SK-N-SH treated with all-trans-retinoic acid at 6 μM for 48 hours (cell line): ENCODE measurements around the gene TNS1.

Experiments used
- ATAC-seq: fragments of 200-7000 bp; cut with Tn5 transposase; 3 replicates; pipeline ENCODE4 v1.9.1; 2020; ENCODE audit warnings: mild to moderate bottlenecking, moderate library complexity
- ARNTL ChIP-seq: fragments of 450-650 bp; formaldehyde crosslinking; IDR thresholded peaks from 2 replicates; pipeline ENCODE4 v1.5.0; 2020; ENCODE audit warnings: low read depth, mild to moderate bottlenecking, moderate library complexity, borderline replicate concordance
- BACH2 ChIP-seq: fragments of 250-450 bp; sonication (Bioruptor Pico); IDR thresholded peaks from 2 replicates; pipeline ENCODE4 v1.9.0; 2021; ENCODE audit warnings: mild to moderate bottlenecking, borderline replicate concordance
- CREB5 ChIP-seq: fragments of 250-450 bp; sonication (Bioruptor Pico); IDR thresholded peaks from 2 replicates; pipeline ENCODE4 v1.5.1; 2020; ENCODE audit warnings: low read depth, mild to moderate bottlenecking, moderate library complexity
- CSDC2 ChIP-seq: fragments of 250-450 bp; sonication (Bioruptor Pico); IDR thresholded peaks from 2 replicates; pipeline ENCODE4 v1.5.0; 2020; ENCODE audit warnings: mild to moderate bottlenecking, moderate library complexity
- CSRNP3 ChIP-seq: fragments of 250-450 bp; sonication (Bioruptor Pico); IDR thresholded peaks from 2 replicates; pipeline ENCODE4 v1.5.1; 2021; ENCODE audit warnings: mild to moderate bottlenecking, moderate library complexity
- ESRRG ChIP-seq: fragments of 250-450 bp; sonication (Bioruptor Pico); IDR thresholded peaks from 2 replicates; pipeline ENCODE4 v1.6.1; 2021; ENCODE audit warnings: mild to moderate bottlenecking
- ISL1 ChIP-seq: fragments of 250-450 bp; sonication (Bioruptor Pico); IDR thresholded peaks from 2 replicates; pipeline ENCODE4 v2.1.2; 2022; ENCODE audit warnings: mild to moderate bottlenecking, moderate library complexity
- OSR1 ChIP-seq: fragments of 250-450 bp; sonication (Bioruptor Pico); IDR thresholded peaks from 2 replicates; pipeline ENCODE4 v1.8.0; 2022; ENCODE audit warnings: moderate library complexity, mild to moderate bottlenecking, inconsistent platforms
- PATZ1 ChIP-seq: fragments of 250-450 bp; sonication (Bioruptor Pico); IDR thresholded peaks from 2 replicates; pipeline ENCODE4 v1.8.0; 2020; ENCODE audit warnings: mild to moderate bottlenecking, moderate library complexity, borderline replicate concordance
- POU6F1 ChIP-seq: fragments of 250-450 bp; sonication (Bioruptor Pico); IDR thresholded peaks from 2 replicates; pipeline ENCODE4 v1.8.0; 2021; ENCODE audit warnings: low read depth, mild to moderate bottlenecking, moderate library complexity, borderline replicate concordance
- RARB ChIP-seq: fragments of 250-450 bp; sonication (Bioruptor Pico); IDR thresholded peaks from 2 replicates; pipeline ENCODE4 v1.8.0; 2021; ENCODE audit warnings: mild to moderate bottlenecking, moderate library complexity
- SNAI2 ChIP-seq: fragments of 250-450 bp; sonication (Bioruptor Pico); IDR thresholded peaks from 2 replicates; pipeline ENCODE4 v1.5.0; 2020; ENCODE audit warnings: mild to moderate bottlenecking, moderate library complexity
- TCF4 ChIP-seq: fragments of 250-450 bp; sonication (Bioruptor Pico); IDR thresholded peaks from 2 replicates; pipeline ENCODE4 v1.8.0; 2021; ENCODE audit warnings: mild to moderate bottlenecking, moderate library complexity, borderline replicate concordance
- TOX ChIP-seq: fragments of 250-450 bp; sonication (Bioruptor Pico); IDR thresholded peaks from 2 replicates; pipeline ENCODE4 v1.8.0; 2021; ENCODE audit warnings: mild to moderate bottlenecking, moderate library complexity, borderline replicate concordance
- TSHZ2 ChIP-seq: fragments of 250-450 bp; sonication (Bioruptor Pico); IDR thresholded peaks from 2 replicates; pipeline ENCODE4 v1.5.0; 2020; ENCODE audit warnings: mild to moderate bottlenecking, moderate library complexity
- ZC3H10 ChIP-seq: fragments of 250-450 bp; sonication (Bioruptor Pico); IDR thresholded peaks from 2 replicates; pipeline ENCODE4 v1.5.1; 2021; ENCODE audit warnings: mild to moderate bottlenecking, moderate library complexity
- ZFP3 ChIP-seq: fragments of 250-450 bp; sonication (Bioruptor Pico); IDR thresholded peaks from 2 replicates; pipeline ENCODE4 v1.5.0; 2020; ENCODE audit warnings: mild to moderate bottlenecking, moderate library complexity
- ZNF565 ChIP-seq: fragments of 450-650 bp; formaldehyde crosslinking; conservative IDR thresholded peaks from 2 replicates; pipeline ENCODE4 v1.5.0; 2020; ENCODE audit warnings: low read depth, mild to moderate bottlenecking, moderate library complexity
- ZNF70 ChIP-seq: fragments of 450-650 bp; formaldehyde crosslinking; IDR thresholded peaks from 2 replicates; pipeline ENCODE4 v1.5.0; 2020; ENCODE audit warnings: mild to moderate bottlenecking, moderate library complexity
- ZNF8 ChIP-seq: fragments of 450-650 bp; formaldehyde crosslinking; IDR thresholded peaks from 2 replicates; pipeline ENCODE4 v1.5.0; 2020; ENCODE audit warnings: mild to moderate bottlenecking, moderate library complexity

TNS1 gene

GRCh38 chr2:218010984-218011652 lies 8.3 kb upstream of the TNS1 start:
- TF ChIP-seq ISL1 (CRISPR knock-in tag) (no peak), OSR1 (no peak), ZNF565 (CRISPR knock-in tag) (no peak), ZNF8 (CRISPR knock-in tag) (no peak), BACH2 (CRISPR knock-in tag) (no peak), ZNF70 (CRISPR knock-in tag) (no peak)
- peak; percentile 6; the same call in 2 of the 3 replicates for ATAC-seq

GRCh38 chr2:218010140-218010983 lies 7.6 kb upstream of the TNS1 start:
- TF ChIP-seq RARB (CRISPR knock-in tag) (no peak), TSHZ2 (CRISPR knock-in tag) (0 out of 2 replicates have a peak, but pooled peaks have one; percentile 9)
- peak; percentile 76 for ATAC-seq

GRCh38 chr2:218009765-218010139 lies 7.0 kb upstream of the TNS1 start:
- TF ChIP-seq PATZ1 (CRISPR knock-in tag), result no peak
- TF ChIP-seq BACH2 (CRISPR knock-in tag), result no peak
- no peak for TF ChIP-seq SNAI2 (CRISPR knock-in tag)
- TF ChIP-seq ZNF8 (CRISPR knock-in tag), result no peak
- TF ChIP-seq POU6F1 (CRISPR knock-in tag), result no peak
- no peak for TF ChIP-seq ZC3H10
- no peak for TF ChIP-seq ESRRG (CRISPR knock-in tag)
- TF ChIP-seq ISL1 (CRISPR knock-in tag), result no peak
- TF ChIP-seq TCF4 (CRISPR knock-in tag), result no peak
- no peak for TF ChIP-seq ZNF565 (CRISPR knock-in tag)
- no peak for TF ChIP-seq CREB5
- no peak for TF ChIP-seq CSDC2 (CRISPR knock-in tag)
- TF ChIP-seq RARB (CRISPR knock-in tag), result no peak
- no peak for TF ChIP-seq ZFP3 (CRISPR knock-in tag)
- TF ChIP-seq ARNTL (CRISPR knock-in tag), result no peak
- peak; percentile 0 for ATAC-seq

GRCh38 chr2:218009231-218009630 lies 6.4 kb upstream of the TNS1 start:
- ATAC-seq, result peak; percentile 1; the same call in 2 of the 3 replicates
- TF ChIP-seq POU6F1 (CRISPR knock-in tag), result no peak
- TF ChIP-seq TOX, result no peak
- TF ChIP-seq BACH2 (CRISPR knock-in tag), result no peak
- TF ChIP-seq SNAI2 (CRISPR knock-in tag), result no peak
- no peak for TF ChIP-seq CSRNP3 (CRISPR knock-in tag)
- no peak for TF ChIP-seq TSHZ2 (CRISPR knock-in tag)
- no peak for TF ChIP-seq ARNTL (CRISPR knock-in tag)
- no peak for TF ChIP-seq ESRRG (CRISPR knock-in tag)
